Skin epidermis (tissue), 12 donors: ENCODE data around the gene USP30.

Experiments
- H3K27ac ChIP-seq, 21 experiments: fragments of 200-600 bp; sonication (generic) in 11 of 21; one replicate each; pipeline ENCODE4 v1.5.0; 2020; ENCODE audit warnings: mild to moderate bottlenecking in 3 of 21, inconsistent platforms in 2 of 21, moderate library complexity in 2 of 21
- H3K4me3 ChIP-seq, 7 experiments: fragments of 200-600 bp; sonication (generic) in 2 of 7; one replicate each; pipeline ENCODE4 v1.5.0; 2020; ENCODE audit warnings: inconsistent platforms in 2 of 7, mild to moderate bottlenecking in 2 of 7, moderate library complexity in 1 of 7

The USP30 gene

DNA sequence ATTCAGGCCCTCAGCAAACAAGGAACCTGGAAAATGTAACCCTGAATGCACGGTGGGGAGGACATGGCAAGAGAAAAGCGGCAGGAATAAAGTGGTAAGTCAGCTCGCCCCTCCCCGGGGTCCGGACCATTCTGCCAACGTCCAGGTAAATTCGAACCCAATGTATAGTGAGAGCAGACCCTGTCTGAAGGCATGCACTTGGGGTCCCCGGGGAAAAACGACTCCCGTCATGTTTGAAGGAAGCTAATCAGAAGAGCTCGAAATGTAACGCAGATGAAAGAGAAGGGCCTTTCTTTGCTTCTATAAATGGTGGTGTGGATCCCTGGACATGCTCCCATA lies 64.2 kb downstream of the USP30 start:
- Histone ChIP-seq H3K27ac (peak overlapping the region in 6 of 21 experiments; percentile 16 to 62 (median 37)), H3K4me3 (no peak overlapping the region)

- no peak overlapping the region for H3K27ac ChIP-seq
Observed at GRCh38 chr12:109120095-109120494, 67.7 kb downstream of the USP30 start.

GRCh38 chr12:109120557-109120956 lies 68.2 kb downstream of the USP30 start:
- Histone ChIP-seq H3K27ac (no peak overlapping the region), H3K4me3 (no peak overlapping the region)

More at GRCh38 chr12:109120095-109120494, 67.7 kb downstream of the USP30 start:
- no peak overlapping the region for H3K4me3 ChIP-seq

GRCh38 chr12:109121346-109121880 lies 69.0 kb downstream of the USP30 start:
- H3K27ac ChIP-seq, result no peak overlapping the region
- H3K4me3 ChIP-seq, result no peak overlapping the region

- no peak overlapping the region for H3K27ac ChIP-seq
Observed at GRCh38 chr12:109124878-109125648, 72.7 kb downstream of the USP30 start.

GRCh38 chr12:109125791-109126190 lies 73.4 kb downstream of the USP30 start:
- H3K4me3 ChIP-seq, result no peak overlapping the region
- H3K27ac ChIP-seq, result no peak overlapping the region

More at GRCh38 chr12:109124878-109125648, 72.7 kb downstream of the USP30 start:
- H3K4me3 ChIP-seq, result no peak overlapping the region

- H3K4me3 ChIP-seq, result no peak overlapping the region
- no peak overlapping the region for H3K27ac ChIP-seq
Observed at GRCh38 chr12:109126784-109127183, 74.4 kb downstream of the USP30 start.

DNA sequence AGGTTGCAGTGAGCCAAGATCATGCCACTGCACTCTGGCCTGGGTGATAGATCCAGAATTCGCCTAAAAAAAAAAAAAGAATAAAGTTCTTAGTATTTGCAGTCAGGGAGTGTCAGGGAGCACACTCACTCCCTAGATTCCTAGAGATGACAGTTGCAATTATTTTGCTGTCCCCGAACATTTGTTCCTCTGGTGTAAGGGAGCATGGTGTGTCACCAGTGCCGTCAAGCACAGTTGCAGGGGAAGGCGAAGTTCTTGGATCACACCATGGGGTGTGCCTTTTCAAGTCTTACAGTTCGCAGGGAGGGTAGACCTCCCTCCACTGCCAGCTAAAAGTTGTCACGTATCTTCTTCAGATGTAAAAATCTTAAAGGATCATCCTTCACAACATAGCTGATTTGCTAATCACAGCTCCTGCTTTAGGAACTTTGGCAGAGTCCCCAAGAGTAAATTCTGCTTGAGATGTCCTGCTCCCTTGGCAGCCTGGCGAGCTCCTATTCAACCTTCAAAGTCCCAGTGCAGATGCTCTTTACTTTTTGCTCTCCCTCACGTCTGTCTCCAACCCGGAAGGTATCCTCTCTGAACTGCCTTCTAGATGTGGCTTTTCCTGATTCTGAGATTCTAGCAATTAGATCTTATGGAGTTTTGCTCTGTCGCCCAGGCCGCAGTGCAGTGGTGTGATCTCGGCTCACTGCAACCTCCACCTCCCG lies 75.3 kb downstream of the USP30 start:
- Histone ChIP-seq H3K27ac (no peak overlapping the region), H3K4me3 (no peak overlapping the region)

GRCh38 chr12:109130297-109131153 lies 78.1 kb downstream of the USP30 start:
- H3K4me3 ChIP-seq, result no peak overlapping the region
- H3K27ac ChIP-seq, result no peak overlapping the region

GRCh38 chr12:109131154-109132050 lies 79.0 kb downstream of the USP30 start:
- H3K4me3 ChIP-seq, result no peak overlapping the region
- no peak overlapping the region for H3K27ac ChIP-seq

- H3K4me3 ChIP-seq, result no peak overlapping the region
Observed at GRCh38 chr12:109134186-109134917, 82.0 kb downstream of the USP30 start.

GRCh38 chr12:109137055-109137454 lies 84.7 kb downstream of the USP30 start:
- Histone ChIP-seq H3K27ac (peak overlapping the region in 2 of 21 experiments; percentile 6 to 22), H3K4me3 (no peak overlapping the region)

More at GRCh38 chr12:109134186-109134917, 82.0 kb downstream of the USP30 start:
- peak overlapping the region in 3 of 21 experiments; percentile 1 to 57 (median 33) for H3K27ac ChIP-seq
